HEK293 (cell line): ENCODE data around the gene KIAA1958.

Experiments used
- CTCF ChIA-PET: fragments of 350-600 bp; formaldehyde crosslinking; extraction: SDS; loops from one replicate; lab custom pipeline; 2021; ENCODE audit warnings: antibody characterized with exemption; lab: Yijun Ruan, JAX
- POLR2A ChIA-PET: fragments of 300-600 bp; formaldehyde crosslinking; extraction: SDS; loops from one replicate; lab custom pipeline; 2020; ENCODE audit warnings: antibody characterized with exemption, inconsistent platforms; lab: Yijun Ruan, JAX
- H3K27ac ChIP-seq: fragments of 200-500 bp; sonication (Bioruptor generic); 2 replicates; pipeline ENCODE4 v1.5.1; 2014; ENCODE audit warnings: low read depth, low read length, control low read depth, inconsistent platforms; ENCODE audit errors: extremely low read depth
- H3K36me3 ChIP-seq, 2 experiments: fragments of 200-500 bp in 1 of 2; sonication (Bioruptor generic) in 1 of 2; 1 replicate in 1 of 2; 2 replicates in 1 of 2; pipeline ENCODE4 v1.5.1; 2014 to 2017; ENCODE audit warnings: inconsistent platforms in 2 of 2, low read length in 2 of 2; ENCODE audit not compliant: control insufficient read depth in 2 of 2, insufficient read depth in 1 of 2
- H3K4me1 ChIP-seq: fragments of 200-500 bp; sonication (Bioruptor generic); 2 replicates; pipeline ENCODE4 v1.5.1; 2014; ENCODE audit warnings: mild to moderate bottlenecking, low read length, inconsistent platforms; ENCODE audit not compliant: control insufficient read depth, insufficient read depth
- H3K4me3 ChIP-seq: 2 replicates; pipeline ENCODE4 v1.5.1; 2011; ENCODE audit warnings: low read depth, mild to moderate bottlenecking, control low read depth, low read length, moderate library complexity
- H3K9me3 ChIP-seq: fragments of 200-500 bp; sonication (Bioruptor generic); 2 replicates; pipeline ENCODE4 v1.5.1; 2014; ENCODE audit warnings: low read depth, low read length, inconsistent platforms; ENCODE audit not compliant: control insufficient read depth, insufficient read depth
- EGR2 ChIP-seq: fragments of 450-650 bp; formaldehyde crosslinking; IDR thresholded peaks from 2 replicates; pipeline ENCODE4 v1.5.1; 2016; ENCODE audit warnings: low read depth, missing biosample characterization, missing genetic modification characterization
- HOXA7 ChIP-seq: sonication (generic); formaldehyde crosslinking; IDR thresholded peaks from 2 replicates; pipeline ENCODE4 v1.8.1; 2022; ENCODE audit warnings: missing genetic modification reagents, borderline replicate concordance
- HOXD13 ChIP-seq: sonication (generic); formaldehyde crosslinking; IDR thresholded peaks from 2 replicates; pipeline ENCODE4 v1.8.0; 2022; ENCODE audit warnings: missing genetic modification reagents, borderline replicate concordance
- MEIS1 ChIP-seq: sonication (generic); formaldehyde crosslinking; IDR thresholded peaks from 2 replicates; pipeline ENCODE4 v1.8.1; 2022; ENCODE audit warnings: missing genetic modification reagents, mild to moderate bottlenecking, borderline replicate concordance
- MZF1 ChIP-seq: fragments of 450-650 bp; formaldehyde crosslinking; IDR thresholded peaks from 2 replicates; pipeline ENCODE4 v1.5.1; 2017; ENCODE audit warnings: missing biosample characterization, missing genetic modification characterization, borderline replicate concordance
- OVOL3 ChIP-seq: fragments of 450-650 bp; formaldehyde crosslinking; IDR thresholded peaks from 2 replicates; pipeline ENCODE4 v1.5.1; 2016; ENCODE audit warnings: missing biosample characterization, missing genetic modification characterization
- SP7 ChIP-seq: fragments of 450-650 bp; formaldehyde crosslinking; IDR thresholded peaks from 2 replicates; pipeline ENCODE4 v1.5.1; 2016; ENCODE audit warnings: missing biosample characterization, missing genetic modification characterization
- TCF7L2 ChIP-seq: IDR thresholded peaks from 2 replicates; pipeline ENCODE4 v1.6.1; 2011; ENCODE audit warnings: low read depth, mild to moderate bottlenecking, inconsistent platforms, low read length, moderate library complexity, borderline replicate concordance
- TRIM28 ChIP-seq: IDR thresholded peaks from 2 replicates; pipeline ENCODE4 v1.6.1; 2011; ENCODE audit warnings: low read length, control low read depth, borderline replicate concordance
- ZNF112 ChIP-seq: fragments of 450-650 bp; formaldehyde crosslinking; IDR thresholded peaks from 2 replicates; pipeline ENCODE4 v1.5.0; 2017; ENCODE audit warnings: missing biosample characterization, missing genetic modification characterization
- ZNF121 ChIP-seq: fragments of 450-650 bp; formaldehyde crosslinking; IDR thresholded peaks from 2 replicates; pipeline ENCODE4 v1.5.1; 2016; ENCODE audit warnings: missing biosample characterization, missing genetic modification characterization
- ZNF140 ChIP-seq: fragments of 450-650 bp; formaldehyde crosslinking; IDR thresholded peaks from 2 replicates; pipeline ENCODE4 v1.5.1; 2016; ENCODE audit warnings: missing biosample characterization, missing genetic modification characterization
- ZNF16 ChIP-seq: fragments of 450-650 bp; formaldehyde crosslinking; IDR thresholded peaks from 2 replicates; pipeline ENCODE4 v1.5.1; 2016; ENCODE audit warnings: low read depth, missing biosample characterization, missing genetic modification characterization
- ZNF184 ChIP-seq: fragments of 450-650 bp; IDR thresholded peaks from 2 replicates; pipeline ENCODE4 v1.5.1; 2018; ENCODE audit warnings: missing biosample characterization, mild to moderate bottlenecking, missing genetic modification characterization
- ZNF2 ChIP-seq: fragments of 450-650 bp; formaldehyde crosslinking; IDR thresholded peaks from 2 replicates; pipeline ENCODE4 v1.5.1; 2016; ENCODE audit warnings: missing biosample characterization, missing genetic modification characterization
- ZNF248 ChIP-seq: fragments of 450-650 bp; formaldehyde crosslinking; IDR thresholded peaks from 2 replicates; pipeline ENCODE4 v1.5.1; 2017; ENCODE audit warnings: missing biosample characterization, missing genetic modification characterization
- ZNF37A ChIP-seq: fragments of 450-650 bp; IDR thresholded peaks from 2 replicates; pipeline ENCODE4 v1.5.1; 2018; ENCODE audit warnings: missing biosample characterization, missing genetic modification characterization
- ZNF560 ChIP-seq: fragments of 450-650 bp; formaldehyde crosslinking; IDR thresholded peaks from 2 replicates; pipeline ENCODE4 v1.5.1; 2017; ENCODE audit warnings: missing biosample characterization, missing genetic modification characterization, borderline replicate concordance
- ZNF660 ChIP-seq: fragments of 450-650 bp; IDR thresholded peaks from 2 replicates; pipeline ENCODE4 v1.5.1; 2018; ENCODE audit warnings: missing biosample characterization, mild to moderate bottlenecking, missing genetic modification characterization
- ZNF792 ChIP-seq: fragments of 450-650 bp; formaldehyde crosslinking; IDR thresholded peaks from 2 replicates; pipeline ENCODE4 v1.5.1; 2016; ENCODE audit warnings: missing biosample characterization, missing genetic modification characterization
- ZSCAN16 ChIP-seq: fragments of 450-650 bp; formaldehyde crosslinking; IDR thresholded peaks from 2 replicates; pipeline ENCODE4 v1.5.1; 2016; ENCODE audit warnings: missing biosample characterization, missing genetic modification characterization
- TF ChIP-seq, protein P1 (sequence below): fragments of 450-650 bp; formaldehyde crosslinking; conservative IDR thresholded peaks from 2 replicates; pipeline ENCODE4 v1.5.1; 2016; ENCODE audit warnings: low read depth, missing biosample characterization, missing genetic modification characterization
- TF ChIP-seq, protein P2 (sequence below): fragments of 450-650 bp; formaldehyde crosslinking; IDR thresholded peaks from 2 replicates; pipeline ENCODE4 v1.5.1; 2016; ENCODE audit warnings: missing biosample characterization, missing genetic modification characterization, low read depth
- TF ChIP-seq, protein P3 (sequence below): fragments of 450-650 bp; formaldehyde crosslinking; IDR thresholded peaks from 2 replicates; pipeline ENCODE4 v1.5.0; 2017; ENCODE audit warnings: missing biosample characterization, missing genetic modification characterization, borderline replicate concordance

Gene KIAA1958

GRCh38 chr9:112552229-112553056 lies 65.8 kb downstream of the KIAA1958 start:
- POLR2A ChIA-PET = no interaction called here
- no peak overlapping the region for H3K4me3 ChIP-seq
- CTCF ChIA-PET = interaction anchor here (0.6 to 1.3 kb wide), 4 partner anchors 8 to 80 kb away, joined by 3 to 5 read pairs (median 3); no protein-coding TSS in a partner anchor
- H3K27ac ChIP-seq = no peak overlapping the region
- no peak for TF ChIP-seq TRIM28
- TF ChIP-seq EGR2 (tag by site-specific recombination) = no peak
- no peak for TF ChIP-seq ZNF37A
- no peak for TF ChIP-seq ZSCAN16 (tag by site-specific recombination)
- no peak for TF ChIP-seq MEIS1 (CRISPR knock-in tag)
- no peak for TF ChIP-seq SP7 (tag by site-specific recombination)
- no peak for TF ChIP-seq ZNF112 (tag by site-specific recombination)
- no peak for TF ChIP-seq ZNF121 (tag by site-specific recombination)
- TF ChIP-seq HOXA7 (CRISPR knock-in tag) = no peak
- TF ChIP-seq ZNF16 (tag by site-specific recombination) = no peak
- no peak for TF ChIP-seq ZNF248 (tag by site-specific recombination)
- TF ChIP-seq, protein P1, sequence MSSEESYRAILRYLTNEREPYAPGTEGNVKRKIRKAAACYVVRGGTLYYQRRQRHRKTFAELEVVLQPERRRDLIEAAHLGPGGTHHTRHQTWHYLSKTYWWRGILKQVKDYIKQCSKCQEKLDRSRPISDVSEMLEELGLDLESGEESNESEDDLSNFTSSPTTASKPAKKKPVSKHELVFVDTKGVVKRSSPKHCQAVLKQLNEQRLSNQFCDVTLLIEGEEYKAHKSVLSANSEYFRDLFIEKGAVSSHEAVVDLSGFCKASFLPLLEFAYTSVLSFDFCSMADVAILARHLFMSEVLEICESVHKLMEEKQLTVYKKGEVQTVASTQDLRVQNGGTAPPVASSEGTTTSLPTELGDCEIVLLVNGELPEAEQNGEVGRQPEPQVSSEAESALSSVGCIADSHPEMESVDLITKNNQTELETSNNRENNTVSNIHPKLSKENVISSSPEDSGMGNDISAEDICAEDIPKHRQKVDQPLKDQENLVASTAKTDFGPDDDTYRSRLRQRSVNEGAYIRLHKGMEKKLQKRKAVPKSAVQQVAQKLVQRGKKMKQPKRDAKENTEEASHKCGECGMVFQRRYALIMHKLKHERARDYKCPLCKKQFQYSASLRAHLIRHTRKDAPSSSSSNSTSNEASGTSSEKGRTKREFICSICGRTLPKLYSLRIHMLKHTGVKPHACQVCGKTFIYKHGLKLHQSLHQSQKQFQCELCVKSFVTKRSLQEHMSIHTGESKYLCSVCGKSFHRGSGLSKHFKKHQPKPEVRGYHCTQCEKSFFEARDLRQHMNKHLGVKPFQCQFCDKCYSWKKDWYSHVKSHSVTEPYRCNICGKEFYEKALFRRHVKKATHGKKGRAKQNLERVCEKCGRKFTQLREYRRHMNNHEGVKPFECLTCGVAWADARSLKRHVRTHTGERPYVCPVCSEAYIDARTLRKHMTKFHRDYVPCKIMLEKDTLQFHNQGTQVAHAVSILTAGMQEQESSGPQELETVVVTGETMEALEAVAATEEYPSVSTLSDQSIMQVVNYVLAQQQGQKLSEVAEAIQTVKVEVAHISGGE (tag by site-specific recombination) = no peak
- TF ChIP-seq, all 188 proteins: peak for 0
- no peaks in the 10 kb centered on the region for H3K36me3 ChIP-seq
- no peaks in the 10 kb centered on the region for H3K9me3 ChIP-seq
- no peaks in the 10 kb centered on the region for H3K4me1 ChIP-seq

- CTCF ChIA-PET = interaction anchor here (0.6 to 0.8 kb wide), 2 partner anchors 20 to 80 kb away, joined by 3 read pairs; no protein-coding TSS in a partner anchor
- POLR2A ChIA-PET = no interaction called here
- no peak overlapping the region for H3K4me3 ChIP-seq
- no peaks in the 10 kb centered on the region for H3K4me1 ChIP-seq
- TF ChIP-seq OVOL3 (tag by site-specific recombination) = no peak
- TF ChIP-seq, protein P2, sequence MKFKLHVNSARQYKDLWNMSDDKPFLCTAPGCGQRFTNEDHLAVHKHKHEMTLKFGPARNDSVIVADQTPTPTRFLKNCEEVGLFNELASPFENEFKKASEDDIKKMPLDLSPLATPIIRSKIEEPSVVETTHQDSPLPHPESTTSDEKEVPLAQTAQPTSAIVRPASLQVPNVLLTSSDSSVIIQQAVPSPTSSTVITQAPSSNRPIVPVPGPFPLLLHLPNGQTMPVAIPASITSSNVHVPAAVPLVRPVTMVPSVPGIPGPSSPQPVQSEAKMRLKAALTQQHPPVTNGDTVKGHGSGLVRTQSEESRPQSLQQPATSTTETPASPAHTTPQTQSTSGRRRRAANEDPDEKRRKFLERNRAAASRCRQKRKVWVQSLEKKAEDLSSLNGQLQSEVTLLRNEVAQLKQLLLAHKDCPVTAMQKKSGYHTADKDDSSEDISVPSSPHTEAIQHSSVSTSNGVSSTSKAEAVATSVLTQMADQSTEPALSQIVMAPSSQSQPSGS (tag by site-specific recombination) = 0 out of 2 replicates have a peak, but pooled peaks have one; percentile 44
- H3K9me3 ChIP-seq = no peaks in the 10 kb centered on the region
- H3K27ac ChIP-seq = no peak overlapping the region
- no peaks in the 10 kb centered on the region for H3K36me3 ChIP-seq
Observed at GRCh38 chr9:112553256-112553826, 66.7 kb downstream of the KIAA1958 start.

GRCh38 chr9:112554516-112554915 lies 67.9 kb downstream of the KIAA1958 start:
- H3K36me3 ChIP-seq = no peaks in the 10 kb centered on the region
- no peak overlapping the region for H3K27ac ChIP-seq
- H3K9me3 ChIP-seq = no peaks in the 10 kb centered on the region
- H3K4me1 ChIP-seq = no peaks in the 10 kb centered on the region
- ChIA-PET CTCF (interaction anchor here (0.5 kb wide), 1 partner anchor 35 kb away, joined by 3 read pairs; no protein-coding TSS in a partner anchor), POLR2A (interaction anchor here (0.6 kb wide), 1 partner anchor 261 kb away, joined by 3 read pairs; no protein-coding TSS in a partner anchor)
- H3K4me3 ChIP-seq = no peak overlapping the region
- TF ChIP-seq, protein P3, sequence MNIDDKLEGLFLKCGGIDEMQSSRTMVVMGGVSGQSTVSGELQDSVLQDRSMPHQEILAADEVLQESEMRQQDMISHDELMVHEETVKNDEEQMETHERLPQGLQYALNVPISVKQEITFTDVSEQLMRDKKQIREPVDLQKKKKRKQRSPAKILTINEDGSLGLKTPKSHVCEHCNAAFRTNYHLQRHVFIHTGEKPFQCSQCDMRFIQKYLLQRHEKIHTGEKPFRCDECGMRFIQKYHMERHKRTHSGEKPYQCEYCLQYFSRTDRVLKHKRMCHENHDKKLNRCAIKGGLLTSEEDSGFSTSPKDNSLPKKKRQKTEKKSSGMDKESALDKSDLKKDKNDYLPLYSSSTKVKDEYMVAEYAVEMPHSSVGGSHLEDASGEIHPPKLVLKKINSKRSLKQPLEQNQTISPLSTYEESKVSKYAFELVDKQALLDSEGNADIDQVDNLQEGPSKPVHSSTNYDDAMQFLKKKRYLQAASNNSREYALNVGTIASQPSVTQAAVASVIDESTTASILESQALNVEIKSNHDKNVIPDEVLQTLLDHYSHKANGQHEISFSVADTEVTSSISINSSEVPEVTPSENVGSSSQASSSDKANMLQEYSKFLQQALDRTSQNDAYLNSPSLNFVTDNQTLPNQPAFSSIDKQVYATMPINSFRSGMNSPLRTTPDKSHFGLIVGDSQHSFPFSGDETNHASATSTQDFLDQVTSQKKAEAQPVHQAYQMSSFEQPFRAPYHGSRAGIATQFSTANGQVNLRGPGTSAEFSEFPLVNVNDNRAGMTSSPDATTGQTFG (tag by site-specific recombination) = no peak
- TF ChIP-seq ZNF2 (no peak), MZF1 (tag by site-specific recombination) (no peak), ZNF792 (tag by site-specific recombination) (no peak), TCF7L2 (no peak), HOXD13 (CRISPR knock-in tag) (no peak), ZNF660 (tag by site-specific recombination) (no peak), ZNF184 (tag by site-specific recombination) (no peak), ZNF560 (no peak), ZNF140 (tag by site-specific recombination) (no peak)
